HUES64 (cell line): ENCODE measurements around the gene SCFD2.
"Not testable (repeated sequence)": the region's sequence is repeated elsewhere in the genome, so short reads cannot be mapped to it uniquely, and the experiment has no call there.

Experiments used
- H3K27ac ChIP-seq: 2 replicates; pipeline ENCODE4 v1.7.0; 2013; ENCODE audit warnings: low read depth, low read length, inconsistent platforms
- H3K27me3 ChIP-seq: 2 replicates; pipeline ENCODE4 v1.6.1; 2013; ENCODE audit warnings: mild to moderate bottlenecking, low read length; ENCODE audit not compliant: insufficient read depth
- H3K36me3 ChIP-seq: 2 replicates; pipeline ENCODE4 v1.6.1; 2013; ENCODE audit warnings: mild to moderate bottlenecking, low read length; ENCODE audit not compliant: insufficient read depth
- H3K4me1 ChIP-seq: 2 replicates; pipeline ENCODE4 v1.6.1; 2013; ENCODE audit warnings: mild to moderate bottlenecking, low read length, moderate library complexity; ENCODE audit not compliant: insufficient read depth
- H3K4me3 ChIP-seq: 2 replicates; pipeline ENCODE4 v1.5.1; 2013; ENCODE audit warnings: mild to moderate bottlenecking, low read length, moderate library complexity
- H3K9ac ChIP-seq: 2 replicates; pipeline ENCODE4 v1.6.1; 2013; ENCODE audit warnings: mild to moderate bottlenecking, low read depth, low read length
- H3K9me3 ChIP-seq: 2 replicates; pipeline ENCODE4 v1.6.1; 2013; ENCODE audit warnings: low read depth, low read length; ENCODE audit not compliant: insufficient read depth
- WGBS: fragments of 150-250, 120-280 bp; methylation state at CpG from one replicate; pipeline ENCODE4 v1.1.7; 2013; ENCODE audit warnings: missing lambda C conversion rate; 5-methylcytosine and 5-hydroxymethylcytosine counted together

SCFD2 gene

GRCh38 chr4:53340145-53340544 lies 25.7 kb downstream of the SCFD2 start:
- not testable (repeated sequence) for H3K9ac ChIP-seq, H3K9me3 ChIP-seq, H3K27ac ChIP-seq, H3K4me3 ChIP-seq, H3K36me3 ChIP-seq, H3K4me1 ChIP-seq, H3K27me3 ChIP-seq
- WGBS: 95% methylated on average over 12 of the region's 12 CpGs

DNA sequence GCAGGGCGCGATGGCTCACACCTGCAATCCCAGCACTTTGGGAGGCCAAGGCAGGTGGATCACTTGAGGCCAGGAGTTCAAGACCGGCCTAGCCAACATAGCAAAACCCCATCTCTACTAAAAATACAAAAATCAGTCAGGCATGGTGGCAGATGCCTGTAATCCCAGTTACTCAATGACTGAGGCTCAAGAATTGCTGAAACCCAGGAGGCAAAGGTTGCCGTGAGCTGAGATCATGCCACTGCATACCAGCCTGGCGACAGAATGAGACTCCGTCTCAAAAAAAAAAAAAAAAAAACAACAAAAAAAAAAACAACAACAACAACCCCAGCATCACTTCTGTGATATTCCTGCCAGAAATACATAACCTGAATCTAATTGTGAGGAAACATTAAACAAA lies 30.9 kb downstream of the SCFD2 start:
- H3K4me1 ChIP-seq, H3K27me3 ChIP-seq, H3K4me3 ChIP-seq, H3K36me3 ChIP-seq, H3K9ac ChIP-seq, H3K27ac ChIP-seq, H3K9me3 ChIP-seq: not testable (repeated sequence)
- 97% methylated on average over 6 of the region's 6 CpGs for WGBS

GRCh38 chr4:53326535-53326934 lies 39.3 kb downstream of the SCFD2 start:
- H3K36me3 ChIP-seq: no peaks in the 10 kb centered on the region
- H3K27ac ChIP-seq: no peak overlapping the region
- 90% methylated on average over 1 of the region's 3 CpGs for WGBS
- peaks cover 7% of the 10 kb centered on the region for H3K4me1 ChIP-seq
- H3K9me3 ChIP-seq: no peaks in the 10 kb centered on the region
- no peak overlapping the region for H3K4me3 ChIP-seq
- H3K27me3 ChIP-seq: no peaks in the 10 kb centered on the region
- no peak overlapping the region for H3K9ac ChIP-seq

DNA sequence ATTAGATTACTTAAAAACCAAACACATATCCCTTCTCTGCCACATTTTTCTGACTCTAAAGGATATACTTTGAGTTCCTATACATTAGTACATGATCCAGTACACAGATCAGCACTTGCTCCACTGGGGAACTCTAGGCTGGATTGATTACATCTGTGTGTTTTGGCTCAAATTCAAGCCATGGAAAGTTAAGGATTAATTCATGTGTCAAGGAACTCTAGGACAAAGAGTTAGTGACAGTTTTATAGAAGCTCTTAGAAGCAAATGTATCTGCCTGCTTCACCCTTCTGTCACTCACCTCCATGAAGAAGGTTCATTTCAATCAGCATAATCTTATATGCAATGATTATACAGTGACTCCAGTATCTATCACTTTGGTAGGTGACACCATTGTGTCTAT lies 43.2 kb downstream of the SCFD2 start:
- Histone ChIP-seq H3K9me3 (no peaks in the 10 kb centered on the region), H3K36me3 (no peaks in the 10 kb centered on the region), H3K27ac (no peak overlapping the region), H3K9ac (no peak overlapping the region), H3K4me1 (peaks cover 16% of the 10 kb centered on the region), H3K4me3 (no peak overlapping the region), H3K27me3 (no peaks in the 10 kb centered on the region)

GRCh38 chr4:53321984-53322289 lies 43.9 kb downstream of the SCFD2 start:
- WGBS: 88% methylated on average over 2 of the region's 2 CpGs
- Histone ChIP-seq H3K27ac (peak overlapping the region; percentile 20), H3K4me3 (no peak overlapping the region)

DNA sequence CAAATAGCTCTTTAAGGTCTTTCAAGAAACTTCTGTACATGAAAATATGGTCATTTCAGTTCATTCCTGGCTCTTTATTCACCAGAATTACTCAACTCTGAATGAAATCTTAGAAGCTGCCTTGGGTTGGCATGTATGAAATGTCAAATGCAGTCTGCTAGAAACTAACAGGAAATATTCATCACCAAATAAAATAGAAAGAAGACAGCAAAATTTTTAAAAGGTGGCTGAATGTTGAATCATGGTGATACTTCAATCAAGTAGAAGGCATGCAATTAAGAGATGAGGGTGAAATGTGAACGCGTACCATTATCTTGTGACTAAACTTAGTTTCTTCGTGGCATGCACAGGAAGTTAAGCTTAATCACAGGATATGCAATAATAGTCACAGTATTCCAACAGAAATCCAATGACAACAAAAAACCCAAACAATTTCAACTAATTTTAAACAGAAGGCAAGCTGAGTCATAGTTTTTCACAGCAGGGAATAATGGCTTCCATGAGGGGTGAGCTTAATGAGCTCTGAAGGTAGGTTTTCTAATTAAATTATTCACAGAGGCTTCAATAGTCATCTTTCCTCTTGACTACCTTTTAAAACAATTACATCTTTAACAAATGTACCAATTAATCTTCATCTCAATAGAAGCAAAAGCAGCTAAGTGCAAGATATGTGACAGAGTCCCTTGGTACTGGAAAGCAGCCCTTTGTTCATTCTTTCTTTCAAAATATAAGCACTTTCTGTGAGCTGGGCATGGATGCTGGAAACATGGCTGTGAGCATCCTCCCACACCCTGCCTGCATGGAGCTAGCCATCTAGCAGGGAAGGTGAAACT lies 44.5 kb downstream of the SCFD2 start:
- no peaks in the 10 kb centered on the region for H3K36me3 ChIP-seq
- no peak overlapping the region for H3K4me3 ChIP-seq
- peaks cover 16% of the 10 kb centered on the region for H3K4me1 ChIP-seq
- no peaks in the 10 kb centered on the region for H3K27me3 ChIP-seq
- H3K9me3 ChIP-seq: no peaks in the 10 kb centered on the region
- peak overlapping the region; percentile 24; the same call in 1 of the 2 replicates for H3K9ac ChIP-seq
- WGBS: 62% methylated on average over 3 of the region's 3 CpGs
- H3K27ac ChIP-seq: peak overlapping the region; percentile 20

More at GRCh38 chr4:53321984-53322289, 43.9 kb downstream of the SCFD2 start:
- Histone ChIP-seq H3K4me1 (peaks cover 16% of the 10 kb centered on the region), H3K36me3 (no peaks in the 10 kb centered on the region), H3K9ac (peak overlapping the region; percentile 24; the same call in 1 of the 2 replicates), H3K9me3 (no peaks in the 10 kb centered on the region), H3K27me3 (no peaks in the 10 kb centered on the region)

DNA sequence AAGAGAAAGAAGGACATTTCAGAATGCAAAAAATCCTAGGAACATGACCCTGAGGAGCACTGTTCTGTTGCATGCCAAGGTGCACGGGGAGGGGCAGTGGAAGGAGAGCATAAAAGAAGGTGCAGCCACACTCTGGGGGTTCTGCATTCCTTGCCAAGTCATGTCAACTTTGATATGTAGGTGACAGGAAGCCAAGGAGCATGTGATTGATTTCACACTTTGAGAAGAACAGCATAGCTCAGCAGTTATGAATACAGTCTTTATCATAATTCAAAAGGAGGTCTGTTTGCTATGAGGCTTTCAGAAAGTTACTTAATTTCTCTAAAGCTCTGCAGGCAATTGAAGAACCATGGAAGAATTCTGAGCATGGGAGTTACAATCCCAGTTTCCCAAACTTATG lies 50.6 kb downstream of the SCFD2 start:
- no peak overlapping the region for H3K9ac ChIP-seq
- 68% methylated on average over 1 of the region's 1 CpG for WGBS
- H3K27me3 ChIP-seq: no peaks in the 10 kb centered on the region
- H3K4me1 ChIP-seq: peaks cover 7% of the 10 kb centered on the region
- no peak overlapping the region for H3K4me3 ChIP-seq
- no peaks in the 10 kb centered on the region for H3K9me3 ChIP-seq
- H3K27ac ChIP-seq: no peak overlapping the region
- H3K36me3 ChIP-seq: no peaks in the 10 kb centered on the region

- Histone ChIP-seq H3K9ac (no peak overlapping the region), H3K36me3 (no peaks in the 10 kb centered on the region), H3K27me3 (no peaks in the 10 kb centered on the region), H3K4me1 (peaks cover 7% of the 10 kb centered on the region), H3K9me3 (no peaks in the 10 kb centered on the region), H3K4me3 (no peak overlapping the region), H3K27ac (no peak overlapping the region)
- WGBS: 91% methylated on average over 4 of the region's 4 CpGs
These were observed 51.6 kb downstream of the SCFD2 start for GRCh38 chr4:53314252-53314651.

DNA sequence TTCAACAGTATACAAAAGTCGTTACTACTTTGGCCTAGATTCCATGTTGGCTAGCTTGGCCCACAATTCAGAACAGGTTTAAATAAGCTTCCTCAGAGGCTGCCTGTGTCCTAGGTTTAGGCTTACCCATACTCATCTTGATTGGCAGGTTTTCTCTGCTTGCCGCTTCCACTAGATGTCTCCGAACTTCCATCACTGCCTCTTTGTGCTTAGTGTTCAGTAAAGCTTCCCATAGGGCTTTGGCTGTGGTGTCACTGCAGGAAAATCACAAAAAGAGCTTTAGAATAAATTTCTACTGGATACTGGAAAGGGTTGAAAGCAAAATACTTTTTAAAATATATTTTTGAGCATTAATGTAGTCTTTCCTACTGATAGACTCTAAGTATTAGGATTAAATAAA lies 52.4 kb downstream of the SCFD2 start:
- no peaks in the 10 kb centered on the region for H3K9me3 ChIP-seq
- no peak overlapping the region for H3K4me3 ChIP-seq
- no peak overlapping the region for H3K9ac ChIP-seq
- no peaks in the 10 kb centered on the region for H3K27me3 ChIP-seq
- WGBS: 50% methylated on average over 3 of the region's 3 CpGs
- H3K27ac ChIP-seq: no peak overlapping the region
- no peaks in the 10 kb centered on the region for H3K36me3 ChIP-seq
- H3K4me1 ChIP-seq: peaks cover 7% of the 10 kb centered on the region

- Histone ChIP-seq H3K27ac (no peak overlapping the region), H3K4me1 (no peaks in the 10 kb centered on the region), H3K9me3 (no peaks in the 10 kb centered on the region), H3K9ac (no peak overlapping the region), H3K4me3 (no peak overlapping the region), H3K27me3 (no peaks in the 10 kb centered on the region), H3K36me3 (no peaks in the 10 kb centered on the region)
- WGBS: 91% methylated on average over 4 of the region's 4 CpGs
These were observed 56.4 kb downstream of the SCFD2 start for GRCh38 chr4:53309321-53310040.

GRCh38 chr4:53307819-53308780 lies 57.8 kb downstream of the SCFD2 start:
- 74% methylated on average over 4 of the region's 4 CpGs for WGBS
- Histone ChIP-seq H3K9me3 (no peaks in the 10 kb centered on the region), H3K27ac (no peak overlapping the region), H3K4me3 (no peak overlapping the region), H3K4me1 (no peaks in the 10 kb centered on the region), H3K36me3 (no peaks in the 10 kb centered on the region), H3K27me3 (no peaks in the 10 kb centered on the region), H3K9ac (no peak overlapping the region)
